IMR-90 (cell line): ENCODE data around the gene CACUL1. TPM values are rescaled to one million over a fixed set of nuclear protein-coding genes. Genes with fewer than 3 reads are reported as not detected.

Source experiments
- ATAC-seq: fragments of 200-7000 bp; cut with Tn5 transposase; 2 replicates; pipeline ENCODE4 v1.9.1; 2020; ENCODE audit warnings: low read depth, mild to moderate bottlenecking, moderate library complexity
- BruUV-seq: library from RNA; stranded (reverse); fragments of 400-500 nt; replicated peaks from 2 replicates; lab custom pipeline; 2021; lab: Mats Ljungman, UMichigan
- CTCF ChIA-PET: fragments of 300-600 bp; formaldehyde crosslinking; extraction: SDS; loops from one replicate; lab custom pipeline; 2021; ENCODE audit warnings: antibody characterized with exemption; lab: Yijun Ruan, JAX
- POLR2A ChIA-PET: fragments of 300-600 bp; sonication (Branson Sonifier 250); formaldehyde crosslinking; loops from one replicate; lab custom pipeline; 2022; ENCODE audit warnings: antibody characterized with exemption; ENCODE audit not compliant: unreplicated experiment; lab: Charles Lee
- DNase-seq: peaks from one replicate; pipeline ENCODE4 v3.0.0; 2013
- H2AFZ ChIP-seq: replicated peaks from 2 replicates; pipeline ENCODE3; 2013; ENCODE audit warnings: low read length, mild to moderate bottlenecking; ENCODE audit not compliant: poor library complexity
- H2AK5ac ChIP-seq: 2 replicates; pipeline ENCODE4 v1.6.1; 2013; ENCODE audit warnings: low read depth, low read length, inconsistent platforms
- H2AK9ac ChIP-seq: replicated peaks from 2 replicates; pipeline ENCODE3; 2013; ENCODE audit warnings: mild to moderate bottlenecking, low read depth, low read length, moderate library complexity; ENCODE audit not compliant: poor library complexity
- H2BK120ac ChIP-seq: 2 replicates; pipeline ENCODE4 v1.6.1; 2013; ENCODE audit warnings: low read depth, low read length, inconsistent platforms
- H2BK15ac ChIP-seq: 3 replicates; pipeline ENCODE4 v1.6.1; 2013; ENCODE audit warnings: low read depth, low read length, inconsistent platforms
- H2BK20ac ChIP-seq: 2 replicates; pipeline ENCODE4 v1.6.1; 2013; ENCODE audit warnings: low read depth, mild to moderate bottlenecking, inconsistent platforms, low read length, moderate library complexity
- H2BK5ac ChIP-seq: 2 replicates; pipeline ENCODE4 v1.6.1; 2013; ENCODE audit warnings: mild to moderate bottlenecking, low read depth, low read length, inconsistent platforms; ENCODE audit not compliant: poor library complexity, severe bottlenecking
- H3K14ac ChIP-seq: replicated peaks from 2 replicates; pipeline ENCODE4 v1.6.1; 2013; ENCODE audit warnings: low read depth, low read length, inconsistent platforms
- H3K18ac ChIP-seq: 2 replicates; pipeline ENCODE4 v1.6.1; 2013; ENCODE audit warnings: low read depth, low read length, control low read depth
- H3K23ac ChIP-seq: 2 replicates; pipeline ENCODE4 v1.6.1; 2013; ENCODE audit warnings: low read depth, low read length, inconsistent platforms
- H3K27ac ChIP-seq: 2 replicates; pipeline ENCODE4 v1.5.1; 2013; ENCODE audit warnings: mild to moderate bottlenecking, control low read depth, low read length; ENCODE audit not compliant: insufficient read depth
- H3K27me3 ChIP-seq: 2 replicates; pipeline ENCODE4 v1.6.1; 2013; ENCODE audit warnings: low read length; ENCODE audit not compliant: control insufficient read depth, insufficient read depth
- H3K36me3 ChIP-seq: 2 replicates; pipeline ENCODE4 v1.6.1; 2013; ENCODE audit warnings: low read length, mixed read lengths; ENCODE audit not compliant: control insufficient read depth, insufficient read depth
- H3K4ac ChIP-seq: 2 replicates; pipeline ENCODE4 v1.6.1; 2013; ENCODE audit warnings: low read depth, low read length, inconsistent platforms
- H3K4me1 ChIP-seq: 2 replicates; pipeline ENCODE4 v1.6.1; 2013; ENCODE audit warnings: low read length, mixed read lengths; ENCODE audit not compliant: control insufficient read depth, insufficient read depth
- H3K4me2 ChIP-seq: 2 replicates; pipeline ENCODE4 v1.6.1; 2013; ENCODE audit warnings: low read depth, mild to moderate bottlenecking, control low read depth, low read length, moderate library complexity
- H3K4me3 ChIP-seq: 2 replicates; pipeline ENCODE4 v1.5.1; 2013; ENCODE audit warnings: low read depth, mild to moderate bottlenecking, control low read depth, low read length, moderate library complexity; ENCODE audit not compliant: insufficient read depth
- H3K56ac ChIP-seq: 2 replicates; pipeline ENCODE4 v1.6.1; 2013; ENCODE audit warnings: low read length, inconsistent platforms; ENCODE audit not compliant: insufficient read depth; ENCODE audit errors: extremely low read depth
- H3K79me1 ChIP-seq, 2 experiments: 2 replicates each; pipeline ENCODE4 v1.6.1; 2013; ENCODE audit warnings: low read length in 2 of 2, inconsistent platforms in 1 of 2, low read depth in 1 of 2
- H3K9ac ChIP-seq: 2 replicates; pipeline ENCODE4 v1.6.1; 2013; ENCODE audit warnings: low read depth, low read length, control low read depth
- H3K9me1 ChIP-seq: 2 replicates; pipeline ENCODE4 v1.6.1; 2013; ENCODE audit warnings: low read length, inconsistent platforms; ENCODE audit not compliant: insufficient read depth
- H3K9me3 ChIP-seq: 2 replicates; pipeline ENCODE4 v1.6.1; 2013; ENCODE audit warnings: low read length; ENCODE audit not compliant: control insufficient read depth, insufficient read depth
- H4K20me1 ChIP-seq: 2 replicates; pipeline ENCODE4 v1.6.1; 2013; ENCODE audit warnings: low read length, inconsistent platforms; ENCODE audit not compliant: insufficient read depth
- H4K5ac ChIP-seq: 2 replicates; pipeline ENCODE4 v1.6.1; 2013; ENCODE audit warnings: mild to moderate bottlenecking, low read depth, low read length, control low read depth
- H4K8ac ChIP-seq, 2 experiments: 2 replicates each; pipeline ENCODE4 v1.6.1; 2013; ENCODE audit warnings: low read depth in 2 of 2, low read length in 2 of 2, control low read depth in 1 of 2, inconsistent platforms in 1 of 2
- H4K91ac ChIP-seq: 2 replicates; pipeline ENCODE4 v1.6.1; 2013; ENCODE audit warnings: low read depth, low read length, inconsistent platforms; ENCODE audit not compliant: insufficient read depth
- BHLHE40 ChIP-seq: fragments of 150-350 bp; IDR thresholded peaks from 2 replicates; pipeline ENCODE4 v1.6.1; 2016; ENCODE audit warnings: mild to moderate bottlenecking, low read depth, low read length
- CEBPB ChIP-seq: IDR thresholded peaks from 2 replicates; pipeline ENCODE4 v1.6.1; 2012; ENCODE audit warnings: low read depth, low read length, improper control_type of control experiment
- CHD1 ChIP-seq: IDR thresholded peaks from 2 replicates; pipeline ENCODE4 v1.6.1; 2012; ENCODE audit warnings: low read depth, low read length, improper control_type of control experiment
- CTCF ChIP-seq: conservative IDR thresholded peaks from 2 replicates; pipeline ENCODE4 v1.5.1; 2012; ENCODE audit warnings: mild to moderate bottlenecking, low read depth, low read length, improper control_type of control experiment
- ELK1 ChIP-seq: fragments of 150-350 bp; IDR thresholded peaks from 2 replicates; pipeline ENCODE4 v1.6.1; 2016; ENCODE audit warnings: low read depth, mild to moderate bottlenecking, low read length, moderate library complexity, borderline replicate concordance
- FOS ChIP-seq: fragments of 150-350 bp; IDR thresholded peaks from 2 replicates; pipeline ENCODE4 v1.6.1; 2016; ENCODE audit warnings: low read depth, low read length
- MAFK ChIP-seq: IDR thresholded peaks from 2 replicates; pipeline ENCODE4 v1.6.1; 2012; ENCODE audit warnings: low read depth, low read length, improper control_type of control experiment
- MAZ ChIP-seq: IDR thresholded peaks from 2 replicates; pipeline ENCODE4 v1.6.1; 2012; ENCODE audit warnings: low read depth, mild to moderate bottlenecking, low read length, improper control_type of control experiment, moderate library complexity, borderline replicate concordance
- MXI1 ChIP-seq: IDR thresholded peaks from 2 replicates; pipeline ENCODE4 v1.6.1; 2012; ENCODE audit warnings: low read depth, mild to moderate bottlenecking, low read length, moderate library complexity, borderline replicate concordance
- NFE2L2 ChIP-seq: fragments of 150-350 bp; IDR thresholded peaks from 2 replicates; pipeline ENCODE4 v1.6.1; 2016; ENCODE audit warnings: low read depth, mild to moderate bottlenecking, low read length
- POLR2A ChIP-seq: IDR thresholded peaks from 2 replicates; pipeline ENCODE4 v1.6.1; 2012; ENCODE audit warnings: mild to moderate bottlenecking, low read depth, low read length
- RAD21 ChIP-seq: IDR thresholded peaks from 2 replicates; pipeline ENCODE4 v1.6.1; 2012; ENCODE audit warnings: low read length, improper control_type of control experiment
- RCOR1 ChIP-seq: IDR thresholded peaks from 2 replicates; pipeline ENCODE4 v1.6.1; 2012; ENCODE audit warnings: mild to moderate bottlenecking, low read length, improper control_type of control experiment; ENCODE audit not compliant: insufficient replicate concordance
- RFX5 ChIP-seq: IDR thresholded peaks from 2 replicates; pipeline ENCODE4 v1.8.0; 2012; ENCODE audit warnings: low read depth, mild to moderate bottlenecking, low read length, moderate library complexity
- SMC3 ChIP-seq: fragments of 150-350 bp; IDR thresholded peaks from 2 replicates; pipeline ENCODE4 v1.6.1; 2016; ENCODE audit warnings: low read depth, mild to moderate bottlenecking, antibody characterized with exemption, low read length, moderate library complexity
- USF2 ChIP-seq: fragments of 150-350 bp; IDR thresholded peaks from 2 replicates; pipeline ENCODE4 v1.6.1; 2017; ENCODE audit warnings: mild to moderate bottlenecking, antibody characterized with exemption, low read length, low read depth
- WGBS, 2 experiments: methylation state at CpG; one replicate each; pipeline versions ENCODE4 v1.1.5 to v1.1.7; 2013; ENCODE audit warnings: missing lambda C conversion rate in 2 of 2; ENCODE audit not compliant: insufficient read length in 1 of 2; ENCODE audit errors: extremely low coverage in 2 of 2; 5-methylcytosine and 5-hydroxymethylcytosine counted together
- dilution Hi-C: fragments of 300-500 bp; cut with HindIII; formaldehyde crosslinking; loops from one replicate; pipeline ENCODE4 v1.14.3; 2018; ENCODE audit warnings: low sequenced_read_pairs; ENCODE audit not compliant: unreplicated experiment
- in situ Hi-C: fragments of 300-500 bp; cut with MboI; formaldehyde crosslinking; loops from 3 replicates; pipeline ENCODE4 v1.14.3; 2019; ENCODE audit warnings: low sequenced_read_pairs, inconsistent platforms, mixed read lengths
- intact Hi-C: fragments of 100-400 bp; cut with micrococcal nuclease; formaldehyde crosslinking; loops from 2 replicates; pipeline ENCODE4 v1.10.0; 2022
- polyA plus RNA-seq, 3 experiments: library from polyadenylated mRNA; depleted of rRNA; stranded (reverse); fragments of >200 nt; gene quantifications; 2 replicates each; pipeline ENCODE4 v1.2.3, GENCODE V29; 2012; ENCODE audit warnings: low replicate concordance in 1 of 3
- total RNA-seq: library from RNA; depleted of rRNA; stranded (reverse); fragments of >200 nt; gene quantifications from 2 replicates; pipeline ENCODE4 v1.2.3, GENCODE V29; 2012

CACUL1 gene
- total and polyA plus RNA-seq, 2 of the 4 experiments (the other 2 are of a cell fraction) = 5.3 to 23.5 TPM

- H3K18ac ChIP-seq = no peak overlapping the region
- H3K56ac ChIP-seq = no peak overlapping the region
- no peaks in the 10 kb centered on the region for H3K4me1 ChIP-seq
- H3K4ac ChIP-seq = no peak overlapping the region
- ATAC-seq (no peak), DNase-seq (no peak)
- H3K4me2 ChIP-seq = no peak overlapping the region
- H3K9me3 ChIP-seq = no peaks in the 10 kb centered on the region
- no peak overlapping the region for H4K8ac ChIP-seq
- no peaks in the 10 kb centered on the region for H3K79me1 ChIP-seq
- no peak overlapping the region for H2BK5ac ChIP-seq
- no peak overlapping the region for H2BK20ac ChIP-seq
- H3K9me1 ChIP-seq = no peaks in the 10 kb centered on the region
- no peaks in the 10 kb centered on the region for H4K20me1 ChIP-seq
- H3K27ac ChIP-seq = no peak overlapping the region
- BruUV-seq = no TSS peak
- no peak overlapping the region for H4K91ac ChIP-seq
- no peak overlapping the region for H2AK5ac ChIP-seq
- POLR2A ChIA-PET = no interaction called here
- in situ Hi-C loops = no loop called here
- H3K36me3 ChIP-seq = no peaks in the 10 kb centered on the region
- no peak overlapping the region for H3K23ac ChIP-seq
- no peak overlapping the region for H4K5ac ChIP-seq
- no peak overlapping the region for H3K4me3 ChIP-seq
- no peak overlapping the region for H3K9ac ChIP-seq
- intact Hi-C loops = no loop called here
- H2BK120ac ChIP-seq = no peak overlapping the region
- dilution Hi-C loops = no loop called here
- no CpG with 5 or more reads among the region's 9 CpGs for WGBS, 2 experiments
- CTCF ChIA-PET = interaction anchor here (0.6 kb wide), 1 partner anchor 77 kb away, joined by 3 read pairs; no protein-coding TSS in a partner anchor
- TF ChIP-seq ELK1 = no peak
- no peak for TF ChIP-seq NFE2L2
- TF ChIP-seq USF2 = no peak
- TF ChIP-seq RCOR1 = no peak
- no peak for TF ChIP-seq FOS
- no peak for TF ChIP-seq MAZ
- TF ChIP-seq CTCF = no peak
- TF ChIP-seq SMC3 = no peak
- no peak for TF ChIP-seq CEBPB
- no peak for TF ChIP-seq MAFK
- TF ChIP-seq RFX5 = no peak
- no peak for TF ChIP-seq BHLHE40
- TF ChIP-seq CHD1 = no peak
- TF ChIP-seq MXI1 = no peak
- no peak for TF ChIP-seq RAD21
- no peak for TF ChIP-seq POLR2A
- H2BK15ac ChIP-seq = no peak overlapping the region
- no peak overlapping the region for H3K14ac ChIP-seq
- no peak overlapping the region for H2AFZ ChIP-seq
- H3K27me3 ChIP-seq = peaks cover 3% of the 10 kb centered on the region; the same call in 1 of the 2 replicates
- H2AK9ac ChIP-seq = no peak overlapping the region
These were observed 116.1 kb downstream of the CACUL1 start for GRCh38 chr10:118638680-118639079.
